ENCODE data around the gene KIF2C.
"Not testable (repeated sequence)": the region's sequence is repeated elsewhere in the genome, so short reads cannot be mapped to it uniquely, and the experiment has no call there.

KIF2C gene

GRCh38 chr1:44739307-44740178 is at the start of gene KIF2C:
Gene KIF2C (plus strand): TSS chr1:44739837. CDS start chr1:44739933, 96 bp downstream.
- peak; percentile 96 for DNase-seq
- in situ Hi-C loops (cut with HindIII; ENCODE audit: low pct_ligation_motif_present, low pct_unique_long_range_greater_than_20kb, low sequenced_read_pairs): no loop called here

GRCh38 chr1:44693159-44693558 is 46.5 kb upstream of the KIF2C start:
- no peak for DNase-seq
- in situ Hi-C loops (cut with HindIII; ENCODE audit: low pct_ligation_motif_present, low pct_unique_long_range_greater_than_20kb, low sequenced_read_pairs): no loop called here

GRCh38 chr1:44693900-44694299 is 45.7 kb upstream of the KIF2C start:
- in situ Hi-C loops (cut with HindIII; ENCODE audit: low pct_ligation_motif_present, low pct_unique_long_range_greater_than_20kb, low sequenced_read_pairs): no loop called here
- DNase-seq: no peak

- DNase-seq: no peak
- in situ Hi-C loops (cut with HindIII; ENCODE audit: low pct_ligation_motif_present, low pct_unique_long_range_greater_than_20kb, low sequenced_read_pairs): no loop called here
These were observed 44.7 kb upstream of the KIF2C start for GRCh38 chr1:44694863-44695478.

- in situ Hi-C loops (cut with HindIII; ENCODE audit: low pct_ligation_motif_present, low pct_unique_long_range_greater_than_20kb, low sequenced_read_pairs): no loop called here
- DNase-seq: no peak
These were observed 44.0 kb upstream of the KIF2C start for GRCh38 chr1:44695671-44696070.

- DNase-seq: no peak
- in situ Hi-C loops (cut with HindIII; ENCODE audit: low pct_ligation_motif_present, low pct_unique_long_range_greater_than_20kb, low sequenced_read_pairs): no loop called here
These were observed 43.5 kb upstream of the KIF2C start for GRCh38 chr1:44696101-44696500.

- in situ Hi-C loops (cut with HindIII; ENCODE audit: low pct_ligation_motif_present, low pct_unique_long_range_greater_than_20kb, low sequenced_read_pairs): no loop called here
- no peak for DNase-seq
These were observed 42.8 kb upstream of the KIF2C start for GRCh38 chr1:44696789-44697345.

- no peak for DNase-seq
- in situ Hi-C loops (cut with HindIII; ENCODE audit: low pct_ligation_motif_present, low pct_unique_long_range_greater_than_20kb, low sequenced_read_pairs): no loop called here
These were observed 41.5 kb upstream of the KIF2C start for GRCh38 chr1:44698138-44698537.

GRCh38 chr1:44699375-44699774 is 40.3 kb upstream of the KIF2C start:
- in situ Hi-C loops (cut with HindIII; ENCODE audit: low pct_ligation_motif_present, low pct_unique_long_range_greater_than_20kb, low sequenced_read_pairs); DNase-seq: not testable (repeated sequence)

- no peak for DNase-seq
- in situ Hi-C loops (cut with HindIII; ENCODE audit: low pct_ligation_motif_present, low pct_unique_long_range_greater_than_20kb, low sequenced_read_pairs): no loop called here
These were observed 39.1 kb upstream of the KIF2C start for GRCh38 chr1:44700573-44700972.

- DNase-seq: no peak
These were observed 38.5 kb upstream of the KIF2C start for GRCh38 chr1:44701141-44701573.

GRCh38 chr1:44705470-44705869 is 34.2 kb upstream of the KIF2C start:
- in situ Hi-C loops (cut with HindIII; ENCODE audit: low pct_ligation_motif_present, low pct_unique_long_range_greater_than_20kb, low sequenced_read_pairs): no loop called here
- DNase-seq: no peak

More at GRCh38 chr1:44701141-44701573, 38.5 kb upstream of the KIF2C start:
- in situ Hi-C loops (cut with HindIII; ENCODE audit: low pct_ligation_motif_present, low pct_unique_long_range_greater_than_20kb, low sequenced_read_pairs): no loop called here

- in situ Hi-C loops (cut with HindIII; ENCODE audit: low pct_ligation_motif_present, low pct_unique_long_range_greater_than_20kb, low sequenced_read_pairs): no loop called here
- DNase-seq: no peak
These were observed 33.7 kb upstream of the KIF2C start for GRCh38 chr1:44705938-44706337.

GRCh38 chr1:44707112-44707881 is 32.3 kb upstream of the KIF2C start:
- peak; percentile 80 for DNase-seq
- in situ Hi-C loops (cut with HindIII; ENCODE audit: low pct_ligation_motif_present, low pct_unique_long_range_greater_than_20kb, low sequenced_read_pairs): no loop called here

GRCh38 chr1:44707959-44708831 is 31.4 kb upstream of the KIF2C start:
- in situ Hi-C loops (cut with HindIII; ENCODE audit: low pct_ligation_motif_present, low pct_unique_long_range_greater_than_20kb, low sequenced_read_pairs): no loop called here
- peak; percentile 72 for DNase-seq

GRCh38 chr1:44713321-44713781 is 26.3 kb upstream of the KIF2C start:
- DNase-seq: no peak
- in situ Hi-C loops (cut with HindIII; ENCODE audit: low pct_ligation_motif_present, low pct_unique_long_range_greater_than_20kb, low sequenced_read_pairs): no loop called here

- DNase-seq: no peak
- in situ Hi-C loops (cut with HindIII; ENCODE audit: low pct_ligation_motif_present, low pct_unique_long_range_greater_than_20kb, low sequenced_read_pairs): no loop called here
These were observed 25.1 kb upstream of the KIF2C start for GRCh38 chr1:44714532-44714931.
